Smooth muscle cell of the brain vasculature (primary cell): ENCODE measurements around the gene SEC62.
"Not testable (repeated sequence)": the region's sequence is repeated elsewhere in the genome, so short reads cannot be mapped to it uniquely, and the experiment has no call there.

Experiments
- DNase-seq: peaks from one replicate; pipeline ENCODE4 v3.0.0-alpha.2; 2012; ENCODE audit warnings: low read depth, low spot score

Gene SEC62

GRCh38 chr3:170016057-170016456, 49.5 kb downstream of the SEC62 start:
- no peak for DNase-seq

GRCh38 chr3:170019306-170019705, 52.7 kb downstream of the SEC62 start:
- DNase-seq = not testable (repeated sequence)

DNA sequence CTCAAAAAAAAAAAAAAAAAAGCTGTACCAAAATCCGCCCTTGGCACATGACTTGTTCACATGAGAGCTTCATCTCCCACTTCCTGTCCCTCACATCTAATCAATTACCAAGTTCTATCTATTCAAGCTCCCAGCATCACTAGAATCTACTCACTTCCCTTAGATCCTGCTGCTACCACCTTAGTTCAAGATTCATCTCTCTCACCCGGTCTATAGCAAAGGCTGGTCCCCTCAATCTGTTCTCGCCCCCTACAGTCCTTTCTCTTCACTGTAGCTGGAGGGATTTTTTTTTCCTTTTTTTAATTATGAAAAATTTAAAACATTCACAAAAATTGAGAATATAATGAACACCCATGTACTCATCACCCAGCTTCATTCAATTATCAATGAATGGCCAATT, 54.5 kb downstream of the SEC62 start:
- DNase-seq = no peak

GRCh38 chr3:170022336-170022735, 55.7 kb downstream of the SEC62 start:
- no peak for DNase-seq

GRCh38 chr3:170023165-170023564, 56.6 kb downstream of the SEC62 start:
- DNase-seq = no peak

- no peak for DNase-seq
Measured at GRCh38 chr3:170024581-170024980, 58.0 kb downstream of the SEC62 start.

- no peak for DNase-seq
Measured at GRCh38 chr3:170027233-170028102, 60.9 kb downstream of the SEC62 start.

- no peak for DNase-seq
Measured at GRCh38 chr3:170033489-170033888, 66.9 kb downstream of the SEC62 start.

DNA sequence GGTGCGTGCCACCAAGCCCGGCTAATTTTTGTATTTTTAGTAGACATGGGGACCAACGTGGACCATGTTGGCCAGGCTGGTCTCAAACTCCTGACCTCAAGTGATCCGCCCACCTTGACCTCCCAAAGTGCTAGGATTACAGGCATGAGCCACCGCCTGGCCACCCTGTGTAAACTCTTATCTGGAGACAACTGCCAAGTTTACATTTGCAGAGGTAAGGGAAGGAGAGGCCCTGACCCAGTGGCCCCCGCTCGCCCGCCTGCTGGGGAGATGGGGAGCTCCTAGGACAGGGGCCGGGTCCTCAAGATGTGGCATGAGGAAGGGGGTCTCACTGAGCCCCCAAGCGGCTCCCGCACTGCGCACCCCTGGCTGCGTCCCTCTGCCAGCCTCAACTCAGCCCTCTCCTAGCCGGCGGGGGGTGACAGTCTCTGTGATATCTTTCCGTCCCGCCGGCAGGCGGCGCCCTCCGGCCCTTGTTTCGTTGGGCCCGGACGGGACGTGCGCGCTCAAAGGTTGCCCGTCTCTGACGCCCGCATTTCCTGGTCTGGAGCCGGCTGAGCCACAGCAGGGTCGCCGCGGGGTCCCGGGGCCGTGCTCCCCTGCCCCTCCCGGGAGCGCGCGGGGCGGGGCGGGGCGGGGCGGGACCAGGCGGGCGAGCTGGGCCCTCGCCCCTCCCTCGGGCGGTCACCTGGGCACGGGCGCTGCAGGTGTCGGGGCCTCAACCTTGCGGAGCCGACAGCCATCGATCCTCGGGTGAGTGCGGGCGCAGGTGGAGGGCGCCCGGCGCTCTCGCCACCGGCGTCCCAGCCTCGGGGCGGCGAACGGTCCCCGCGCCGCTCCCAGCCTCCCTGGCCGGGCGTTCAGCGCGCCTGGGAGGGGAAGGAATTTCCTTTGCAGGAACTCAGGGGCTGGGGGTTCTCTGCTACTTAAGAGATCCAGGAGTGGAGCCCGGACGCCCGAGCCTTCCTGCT, 71.1 kb downstream of the SEC62 start, which contains the start of gene GPR160:
TSS of gene GPR160 (plus strand) at position 533 of the 971 bp plus-strand sequence. CDS start 45,978 bp downstream, outside the sequence.
- DNase-seq = no peak

DNA sequence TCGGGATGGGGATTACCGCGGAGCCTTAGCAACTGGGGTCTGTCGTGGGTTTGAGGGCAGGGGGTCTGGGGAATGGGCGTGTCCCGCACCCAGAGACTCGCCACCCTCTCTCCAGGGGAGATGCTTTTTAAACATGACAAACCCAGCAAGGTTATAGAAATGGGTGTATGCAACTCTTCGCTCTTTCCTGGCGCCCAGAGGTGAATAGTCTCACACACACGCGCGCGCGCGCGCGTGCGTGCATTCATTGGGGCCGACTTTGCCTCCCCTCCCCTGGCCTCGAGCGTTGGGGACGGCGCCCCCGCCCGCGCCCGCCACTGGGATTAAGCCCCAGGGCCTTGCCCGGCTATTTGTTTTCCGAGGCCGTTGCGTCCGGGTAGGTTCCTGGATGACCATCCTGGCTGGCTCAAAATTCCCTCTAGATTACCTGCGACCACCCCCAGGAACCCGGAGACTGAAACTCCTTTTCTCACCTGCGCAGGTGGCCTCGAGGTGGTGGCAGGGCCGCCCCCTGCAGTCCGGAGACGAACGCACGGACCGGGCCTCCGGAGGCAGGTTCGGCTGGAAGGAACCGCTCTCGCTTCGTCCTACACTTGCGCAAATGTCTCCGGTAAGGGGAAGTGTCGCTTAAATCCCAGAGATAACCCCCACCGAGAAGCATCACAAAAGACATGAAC, 72.0 kb downstream of the SEC62 start:
- DNase-seq = no peak

- DNase-seq = no peak
Measured at GRCh38 chr3:170040418-170040817, 73.8 kb downstream of the SEC62 start.

GRCh38 chr3:170043506-170043905, 76.9 kb downstream of the SEC62 start:
- no peak for DNase-seq

DNA sequence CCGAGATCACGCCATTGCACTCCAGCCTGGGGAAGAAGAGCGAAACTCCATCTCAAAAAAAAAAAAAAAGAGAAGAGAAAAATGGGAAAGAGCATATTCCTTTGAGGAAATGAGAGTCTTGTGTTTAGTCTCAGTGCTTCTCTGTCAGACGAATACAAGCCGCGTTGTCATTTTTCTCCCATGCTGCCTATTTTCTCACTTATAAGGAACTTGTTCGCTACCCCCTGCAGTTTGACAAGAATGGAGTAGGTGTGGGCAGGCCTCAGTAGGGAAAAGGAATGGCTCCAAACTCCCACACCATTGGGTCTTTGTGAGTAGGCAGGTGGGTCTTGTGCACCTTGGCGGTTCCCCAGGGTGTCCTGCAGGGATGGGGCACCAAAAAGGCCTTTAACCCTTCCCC, 77.7 kb downstream of the SEC62 start:
- no peak for DNase-seq

DNA sequence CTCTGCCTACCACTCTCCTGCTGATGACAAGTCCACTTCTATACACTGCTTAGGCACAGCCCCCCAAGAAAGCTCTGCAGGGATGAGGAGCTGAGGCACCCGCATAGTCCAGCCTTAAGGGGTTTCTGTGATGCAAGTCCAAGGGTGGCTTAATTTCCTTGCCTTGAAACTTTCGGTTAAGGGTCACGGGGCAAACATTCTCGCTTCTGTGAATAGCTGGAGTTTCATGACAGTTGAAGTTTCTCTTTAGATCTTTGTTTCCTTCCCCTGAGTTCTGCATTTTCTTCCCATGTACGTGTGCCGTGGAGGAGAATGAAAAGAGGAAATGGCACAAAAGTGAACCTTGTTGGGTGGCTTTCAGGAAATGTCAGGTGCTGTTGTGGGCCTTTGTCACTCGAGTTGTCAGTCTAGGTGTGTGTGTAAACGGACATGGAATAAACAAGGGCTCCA, 78.2 kb downstream of the SEC62 start:
- DNase-seq = no peak

DNA sequence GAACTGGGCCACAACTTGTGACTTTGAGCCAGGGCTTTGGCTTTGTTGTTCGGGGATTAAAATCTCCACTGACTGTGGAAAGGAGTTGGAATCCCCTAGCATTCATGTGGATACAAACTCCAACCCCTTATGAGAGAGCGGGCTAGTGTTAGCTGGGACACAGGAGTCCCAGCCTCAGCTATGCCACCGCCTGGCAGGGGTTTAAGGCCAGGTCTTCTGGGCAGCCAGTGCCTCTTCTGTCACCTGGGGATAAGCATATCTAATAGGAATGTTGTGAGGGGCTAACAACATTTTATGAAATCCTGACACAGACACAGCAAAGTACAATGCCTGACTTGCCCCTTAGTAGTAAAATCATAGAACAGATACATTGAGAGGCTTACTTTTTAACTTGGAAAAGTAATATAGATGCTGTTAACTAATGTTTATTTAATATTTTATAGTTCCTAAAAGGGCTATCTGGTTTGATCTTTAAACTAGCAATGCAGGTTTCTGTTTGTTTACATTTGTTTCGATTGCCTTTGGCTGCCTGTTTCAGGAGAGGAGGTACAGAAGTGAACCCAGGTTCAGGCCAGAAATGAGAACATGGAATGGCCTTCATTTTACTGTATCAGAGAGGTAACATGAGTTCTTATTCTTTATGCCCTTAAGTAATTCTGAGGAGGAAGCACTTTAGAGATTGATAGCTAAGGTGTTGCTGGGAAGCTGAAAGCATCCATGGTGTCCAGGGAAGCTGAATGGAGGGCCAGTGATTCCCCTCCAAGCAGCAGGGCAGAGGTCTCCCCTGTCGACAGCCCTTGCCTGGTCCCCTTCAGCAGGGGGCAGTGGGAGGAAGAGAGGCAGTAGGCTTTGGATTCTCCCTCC, 79.9 kb downstream of the SEC62 start:
- DNase-seq = no peak

DNA sequence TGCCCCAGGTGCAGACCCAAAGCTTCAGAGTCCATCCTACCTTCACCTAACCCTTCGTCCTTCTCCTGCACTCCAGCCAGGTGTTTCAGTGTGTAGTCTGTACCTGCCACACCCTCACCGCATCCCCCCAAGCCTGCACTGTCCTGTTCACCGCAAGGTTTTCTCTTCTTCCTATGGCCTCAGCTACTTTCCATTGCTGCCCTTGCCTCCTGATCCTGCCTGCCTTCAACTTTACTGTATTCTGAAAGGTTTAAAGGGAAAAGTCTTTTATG, 80.5 kb downstream of the SEC62 start:
- no peak for DNase-seq
